Adrenal gland (tissue), 5 donors: Measurements from ENCODE around the gene ABCA4.

Experiments used
- CTCF ChIP-seq, 6 experiments: fragments of 450-650 bp in 4 of 6; fragments of 200-600 bp in 2 of 6; sonication (generic) in 1 of 6; IDR thresholded peaks; 1 replicate in 5 of 6; 2 replicates in 1 of 6; pipeline versions ENCODE4 v1.5.1 to v1.8.0; 2016 to 2021; ENCODE audit warnings: antibody characterized with exemption in 6 of 6, mild to moderate bottlenecking in 2 of 6, moderate library complexity in 1 of 6
- POLR2A ChIP-seq, 2 donors: fragments of 450-650 bp; IDR thresholded peaks; one replicate each; pipeline ENCODE4 v1.6.1; 2017; ENCODE audit warnings: antibody characterized with exemption in 2 of 2, mild to moderate bottlenecking in 2 of 2, moderate library complexity in 1 of 2
- donor health status: DM: no; HTN: no; CAD: no.

- TF ChIP-seq CTCF (IDR thresholded peaks at IDR 0.05), result no peak
- TF ChIP-seq POLR2A (IDR thresholded peaks at IDR 0.05), result no peak
Measured at GRCh38 chr1:94094469-94095111, 26.4 kb downstream of the ABCA4 start.
